HG02981 (cell line): Measurements from ENCODE around the gene TXNRD2.

Source experiments
- ATAC-seq: cut with Tn5 transposase; IDR thresholded peaks from one replicate; pipeline ENCODE4 v1.9.1; 2021; ENCODE audit warnings: mild to moderate bottlenecking, moderate library complexity; ENCODE audit not compliant: unreplicated experiment

The TXNRD2 gene

DNA sequence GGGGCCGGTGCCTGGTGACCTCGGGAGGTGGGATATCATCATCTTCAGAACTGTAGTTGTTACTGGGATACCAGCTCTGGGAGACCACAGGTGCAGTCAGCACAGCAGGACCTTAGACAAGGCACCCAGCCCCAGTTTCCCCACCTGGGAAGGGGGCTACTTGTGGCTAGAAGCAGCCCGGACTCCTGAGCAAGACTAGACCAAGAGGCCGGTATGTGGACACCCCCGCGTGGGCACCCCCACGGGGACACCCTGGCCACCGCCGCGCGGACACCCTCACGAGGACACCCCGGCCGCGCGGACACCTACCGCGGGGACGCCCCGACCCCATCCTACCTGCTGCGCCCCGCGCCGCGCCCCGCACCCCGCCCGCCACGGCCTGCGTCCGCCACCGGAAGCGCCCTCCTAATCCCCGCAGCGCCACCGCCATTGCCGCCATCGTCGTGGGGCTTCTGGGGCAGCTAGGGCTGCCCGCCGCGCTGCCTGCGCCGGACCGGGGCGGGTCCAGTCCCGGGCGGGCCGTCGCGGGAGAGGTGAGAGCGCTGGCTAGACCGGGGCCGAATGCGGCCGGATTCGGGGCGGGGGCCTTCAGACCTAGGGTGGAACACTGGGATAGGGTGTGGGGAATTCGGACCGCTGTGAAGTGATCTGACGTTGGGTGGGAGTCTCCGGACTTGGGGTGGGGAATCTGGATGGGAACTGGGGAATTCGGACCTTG lies at the start of gene TXNRD2, which contains the start of gene COMT:
TSS of gene TXNRD2 (minus strand) at position 454 of the 718 bp plus-strand sequence. CDS start at position 439, 15 bp downstream.
TSS of gene COMT (plus strand) at position 408 of the 718 bp plus-strand sequence. CDS start 20,755 bp downstream, outside the sequence.
- ATAC-seq = peak; percentile 68

DNA sequence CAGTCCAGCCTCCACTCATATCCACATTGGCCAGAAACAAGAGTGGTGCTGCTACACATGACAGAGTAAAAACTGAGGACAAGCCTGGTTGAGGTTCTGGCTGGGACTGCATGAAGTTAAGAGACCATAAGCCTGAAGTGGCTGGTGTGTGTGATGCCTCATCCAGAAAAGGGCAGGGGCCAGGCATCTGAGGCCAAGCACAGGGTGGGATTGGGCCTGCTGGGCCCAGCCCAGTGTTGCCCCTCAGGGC lies 49.7 kb upstream of the TXNRD2 start:
- ATAC-seq = no peak

DNA sequence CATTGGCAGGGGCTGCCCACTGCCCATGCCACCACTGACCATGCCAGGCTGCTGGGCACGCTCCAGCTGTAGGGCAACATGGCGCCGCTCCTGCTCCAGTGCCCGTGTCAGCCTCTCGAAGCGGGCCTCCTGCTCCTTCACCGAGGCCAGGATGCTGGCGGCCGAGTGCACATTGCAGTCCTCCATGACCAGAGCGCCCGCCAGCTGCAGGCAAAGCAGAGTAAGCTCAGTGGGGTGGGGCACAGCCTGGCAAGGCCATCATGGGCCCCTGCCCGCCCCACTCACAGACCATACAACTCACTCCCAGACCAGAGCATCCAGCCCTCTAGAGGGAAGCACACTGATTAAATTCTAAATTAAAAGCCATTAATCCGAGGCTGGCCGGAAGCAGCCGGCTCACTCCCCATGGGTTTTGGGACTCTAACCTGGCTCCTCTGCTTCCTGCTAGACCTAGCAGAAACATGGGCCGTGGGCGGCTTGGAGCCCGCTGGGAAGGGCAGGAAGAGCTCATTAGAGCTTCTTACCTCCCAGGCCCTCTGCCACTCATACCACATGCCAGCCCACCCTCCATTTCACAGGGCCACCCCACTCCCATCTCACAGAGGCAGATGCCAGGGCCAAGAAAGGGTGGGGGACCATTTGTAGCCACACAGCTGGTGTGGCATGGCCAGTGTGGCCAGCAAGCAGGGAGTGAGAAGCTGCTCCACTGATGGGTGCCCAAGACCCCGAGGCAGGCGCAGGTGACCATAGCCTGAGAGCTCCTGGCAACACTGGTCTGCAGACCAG lies 49.2 kb upstream of the TXNRD2 start:
- no peak for ATAC-seq

DNA sequence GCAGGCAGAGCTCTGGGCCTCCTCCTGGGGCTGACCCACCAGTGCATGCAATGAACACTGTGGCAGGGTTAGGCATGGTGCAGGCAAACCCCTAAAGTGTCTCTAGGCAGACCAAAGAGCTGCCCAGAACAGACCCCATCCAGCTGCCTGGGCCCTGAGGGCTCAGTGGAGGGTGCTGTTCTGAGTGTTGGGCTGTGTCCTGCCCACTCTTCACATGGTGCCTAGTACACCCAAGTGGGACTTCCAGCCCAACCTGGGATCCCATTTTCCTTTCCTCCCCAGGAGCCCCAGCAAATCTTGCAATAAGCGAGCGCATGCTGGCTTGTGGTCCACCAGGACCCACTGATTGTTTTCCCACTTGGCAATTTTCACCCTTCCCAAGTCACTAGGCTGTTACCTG lies 48.6 kb upstream of the TXNRD2 start:
- ATAC-seq = no peak

DNA sequence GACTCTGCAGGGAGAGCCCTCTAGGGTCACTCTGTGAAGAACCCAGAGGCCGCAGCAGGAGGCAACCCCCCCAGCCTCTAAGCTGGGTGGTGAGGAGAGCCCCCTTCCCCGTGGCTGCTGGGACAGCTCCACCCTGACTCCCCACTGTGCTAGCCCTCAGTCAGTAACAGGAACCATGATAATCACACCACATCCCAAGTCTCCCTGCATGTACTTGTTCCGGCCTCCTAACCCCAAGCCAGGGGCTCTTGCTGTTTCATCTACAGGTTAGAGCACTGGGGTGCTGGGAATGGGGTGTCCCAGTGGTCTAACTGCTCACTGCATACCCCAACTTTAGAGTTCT lies 48.1 kb upstream of the TXNRD2 start:
- no peak for ATAC-seq

DNA sequence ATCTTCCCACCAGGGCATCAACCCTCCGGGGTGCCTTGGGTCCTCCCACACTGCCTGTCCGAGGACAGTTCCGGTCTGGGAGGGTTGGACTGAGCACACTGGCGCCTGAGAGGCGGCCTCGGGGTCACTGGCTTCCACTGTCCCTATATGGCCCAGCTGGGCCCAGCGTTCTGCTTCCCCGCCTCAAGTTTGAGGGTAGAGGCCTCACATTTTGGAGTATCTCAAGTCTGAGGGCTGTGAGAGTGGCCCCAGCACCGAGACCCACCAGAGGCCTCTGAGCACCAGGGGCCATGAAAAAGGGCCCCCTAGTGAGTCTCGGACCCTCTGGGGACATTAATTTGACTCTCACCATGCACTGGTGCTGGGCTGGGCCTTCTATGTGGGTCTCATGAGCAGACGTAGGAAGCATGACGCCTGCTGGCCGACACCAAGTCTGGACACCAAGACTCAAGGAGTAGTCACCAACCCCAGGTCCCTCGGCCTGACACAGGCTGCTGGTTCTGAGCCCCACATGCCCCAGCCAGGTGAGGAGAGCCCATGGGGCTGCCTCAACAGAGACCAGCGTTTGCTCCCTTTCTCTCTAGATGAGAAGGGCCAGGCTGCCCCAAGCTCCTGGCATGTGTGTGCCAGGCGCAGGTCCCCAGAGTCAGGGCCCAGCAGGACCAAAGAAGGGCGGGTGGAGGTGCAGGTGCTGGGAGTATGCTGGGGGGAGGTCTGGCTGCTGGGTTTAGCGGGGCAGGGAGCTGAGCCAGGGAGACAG lies 47.5 kb upstream of the TXNRD2 start:
- no peak for ATAC-seq

DNA sequence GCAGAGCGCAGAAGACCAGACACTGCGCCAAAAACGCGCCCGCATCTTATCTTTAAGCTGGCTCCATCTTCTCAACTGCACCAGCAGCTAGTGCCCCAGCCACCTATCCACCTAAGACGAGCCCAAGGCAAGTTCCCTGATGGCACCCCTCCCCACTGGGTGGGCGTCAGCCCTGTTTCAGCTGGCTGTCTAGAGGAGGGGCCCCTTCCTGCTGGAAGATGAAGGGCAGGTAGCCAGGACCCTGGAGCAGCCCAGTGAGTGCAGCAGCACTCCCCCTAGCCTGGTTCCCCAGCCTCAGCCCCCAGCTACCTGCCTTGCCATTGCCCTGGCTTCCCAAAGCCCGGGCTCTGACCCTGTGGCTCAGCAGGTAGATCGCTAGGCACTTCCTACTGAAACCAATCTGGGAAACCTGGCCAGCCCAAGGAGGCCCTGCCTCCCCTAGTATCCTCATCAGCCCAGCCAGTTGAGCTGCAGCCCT lies 46.8 kb upstream of the TXNRD2 start:
- no peak for ATAC-seq

DNA sequence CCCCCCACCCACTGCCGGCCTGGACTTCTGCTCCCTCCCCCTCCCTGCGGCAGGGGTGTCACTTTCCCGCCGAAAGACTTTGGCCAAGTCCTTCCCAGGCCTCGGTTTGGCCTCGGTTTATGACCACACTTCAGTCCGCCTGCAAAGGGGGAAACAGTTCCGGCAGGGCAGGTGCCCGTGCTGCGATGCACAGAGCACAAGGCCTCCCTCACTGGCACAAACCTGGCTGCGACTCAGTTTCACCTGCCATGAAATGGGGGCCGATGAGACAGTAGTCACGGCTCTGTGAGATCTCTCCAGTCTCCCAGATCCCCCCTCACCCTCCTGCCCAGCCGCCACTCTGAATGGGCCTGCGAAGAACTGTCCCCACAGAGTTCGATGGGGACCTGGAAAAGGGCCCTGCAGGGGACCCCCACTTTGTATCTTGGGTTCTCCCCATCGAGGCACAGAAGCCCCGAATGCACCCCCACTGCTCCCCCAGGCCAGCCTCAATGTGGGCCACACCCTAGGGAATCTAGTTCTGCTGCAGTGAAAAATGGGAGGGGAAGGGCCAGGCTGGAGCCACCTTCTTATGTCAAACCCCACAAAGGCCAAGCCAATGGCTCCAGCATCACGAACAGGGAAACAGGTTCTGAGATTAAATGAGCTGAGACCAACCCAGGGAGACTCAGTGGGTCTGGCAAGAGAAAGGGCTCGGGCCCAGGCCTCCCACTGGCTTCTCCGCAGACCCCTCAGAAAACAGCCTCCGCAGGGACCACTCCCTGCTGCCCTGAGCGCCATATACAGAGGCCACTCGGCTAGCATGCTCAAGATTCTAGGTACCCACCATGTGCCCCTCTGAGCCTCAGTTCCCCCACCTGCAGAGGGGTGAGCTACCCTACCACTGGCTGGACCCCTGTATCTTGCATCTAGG lies 46.0 kb upstream of the TXNRD2 start:
- ATAC-seq = no peak

DNA sequence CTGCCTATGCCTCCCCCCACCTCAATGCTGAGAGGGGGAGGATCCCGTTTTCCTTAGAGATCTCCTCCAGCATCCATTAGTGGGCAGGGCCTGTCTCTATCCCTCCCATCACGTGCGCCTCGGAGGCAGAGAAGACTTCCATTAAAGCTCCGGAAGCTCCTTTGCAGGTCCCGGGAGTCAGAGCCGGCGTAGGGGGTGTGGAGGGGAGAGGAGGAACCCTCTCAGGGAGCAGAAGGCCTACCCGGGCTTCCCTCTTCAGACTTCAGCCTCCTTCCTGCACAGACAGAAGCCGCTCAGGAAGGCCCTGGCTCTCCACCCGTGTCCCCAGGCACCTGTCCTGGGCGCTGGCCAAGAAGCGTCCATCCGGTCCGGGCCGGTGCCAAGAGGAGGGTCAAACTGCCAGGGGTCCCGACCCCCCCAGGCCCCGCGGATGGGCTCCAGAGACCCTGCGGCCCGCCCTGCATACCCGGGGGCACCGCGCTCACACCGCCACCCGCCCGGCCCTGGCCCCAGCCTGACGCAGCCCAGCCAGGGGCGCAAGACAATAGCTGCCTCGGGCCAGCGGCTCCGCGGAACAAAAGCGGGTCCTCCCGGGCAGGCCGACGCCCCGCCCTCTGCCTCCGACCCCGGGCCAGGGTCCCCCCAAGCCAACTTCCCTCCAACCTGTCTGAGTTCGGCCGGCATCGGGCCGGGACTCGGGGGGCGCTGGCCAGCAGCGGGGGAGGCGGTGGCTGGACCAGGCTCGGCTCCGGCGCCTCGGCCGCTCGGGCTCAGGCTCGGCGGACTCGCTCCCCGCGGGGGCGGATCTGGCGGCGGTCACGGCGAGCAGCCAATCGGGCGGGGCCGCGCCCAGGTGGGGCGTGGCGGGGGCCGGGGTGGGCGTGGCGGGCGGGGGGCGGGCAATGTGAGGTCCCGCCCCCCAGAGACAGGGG lies 45.1 kb upstream of the TXNRD2 start:
- ATAC-seq = no peak

DNA sequence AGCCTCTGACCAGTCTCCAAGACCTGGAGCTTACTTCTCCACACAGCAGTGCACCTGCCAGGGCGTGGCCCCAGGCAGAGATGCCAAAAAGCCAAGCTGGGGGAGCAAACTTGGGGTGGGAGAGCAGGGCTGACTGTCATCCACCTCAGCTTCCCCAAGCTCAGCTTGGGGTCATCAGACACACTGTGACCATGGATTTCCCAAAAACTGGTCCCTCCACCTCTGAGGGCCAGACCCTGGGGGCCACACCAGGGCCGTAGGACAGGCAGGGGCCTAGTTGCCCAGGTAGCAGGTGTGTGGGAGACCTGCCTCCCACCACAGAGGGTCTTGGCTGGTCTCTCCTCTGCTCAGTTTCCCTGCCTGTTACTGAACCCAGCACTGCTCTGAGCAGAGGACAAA lies 44.4 kb upstream of the TXNRD2 start:
- ATAC-seq = no peak

DNA sequence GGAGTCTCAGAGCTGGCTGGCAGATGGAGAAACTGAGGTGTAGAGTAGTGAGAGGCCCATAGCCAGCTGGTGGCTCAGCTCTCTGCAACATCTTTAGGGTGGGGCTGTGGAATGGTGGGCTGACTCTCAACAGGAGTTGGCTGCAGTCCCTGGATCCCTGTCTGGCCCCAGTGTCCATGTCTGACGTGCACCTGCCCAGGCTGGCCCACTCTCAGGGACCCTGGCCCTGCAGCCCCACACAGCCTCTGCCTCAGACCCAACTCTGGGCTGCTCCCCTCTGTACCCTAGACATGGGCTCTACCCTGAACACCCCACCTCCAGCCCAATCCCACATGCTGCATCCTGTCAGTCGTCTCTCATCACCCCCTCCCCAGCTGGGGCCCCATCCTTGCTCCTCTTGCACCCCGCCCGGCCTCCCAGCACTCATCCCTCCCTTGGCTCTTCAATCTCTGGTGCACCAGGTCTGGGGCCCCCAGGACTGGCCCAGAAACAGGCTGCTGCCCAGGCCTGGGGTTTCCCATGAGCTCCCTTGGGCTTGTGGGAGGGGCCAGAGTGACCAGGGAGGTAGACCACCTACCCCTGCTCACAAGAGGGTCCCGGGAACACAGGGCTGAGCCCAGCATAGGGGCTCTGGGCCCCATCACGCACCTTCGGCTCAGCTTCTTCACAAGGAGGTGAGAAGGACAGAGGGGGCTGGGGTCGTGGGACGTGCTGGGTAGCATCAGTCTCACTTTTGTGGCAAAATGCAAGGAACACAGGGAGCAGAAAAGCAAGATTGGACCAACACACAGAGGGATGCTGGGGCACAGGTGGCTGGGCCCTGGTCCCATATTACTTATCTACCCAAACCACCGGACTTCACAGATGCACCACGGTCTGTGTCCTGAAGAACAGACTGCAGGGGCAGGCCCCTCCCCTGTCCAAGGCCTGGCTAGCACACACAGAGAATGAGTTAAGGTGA lies 43.5 kb upstream of the TXNRD2 start:
- ATAC-seq = no peak

DNA sequence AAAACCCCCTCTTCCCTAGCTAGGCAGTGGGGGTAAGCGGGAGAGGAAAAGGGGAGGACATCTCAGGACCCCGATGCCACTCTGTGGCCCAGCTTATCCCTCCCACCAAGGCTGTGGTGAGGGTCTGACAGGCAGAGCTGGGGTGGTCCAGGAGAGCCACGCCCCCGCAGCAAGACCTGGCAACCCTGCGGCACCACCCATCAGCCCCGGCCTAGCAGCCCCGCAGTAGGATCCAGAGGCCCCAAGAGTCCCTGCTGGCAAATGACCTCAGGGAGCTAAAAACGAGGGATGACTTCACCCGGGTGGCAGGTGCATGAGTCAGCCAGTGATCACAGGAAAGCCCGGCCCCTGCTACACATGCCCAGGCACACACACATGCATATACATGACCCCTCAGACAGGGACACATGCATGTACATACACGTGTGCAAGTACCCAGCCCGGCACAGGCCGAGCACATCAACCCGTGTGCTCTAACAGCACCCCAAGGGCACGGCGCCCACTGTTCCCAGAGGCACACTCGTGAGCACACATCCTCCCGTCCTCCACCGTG lies 42.7 kb upstream of the TXNRD2 start:
- ATAC-seq = no peak

DNA sequence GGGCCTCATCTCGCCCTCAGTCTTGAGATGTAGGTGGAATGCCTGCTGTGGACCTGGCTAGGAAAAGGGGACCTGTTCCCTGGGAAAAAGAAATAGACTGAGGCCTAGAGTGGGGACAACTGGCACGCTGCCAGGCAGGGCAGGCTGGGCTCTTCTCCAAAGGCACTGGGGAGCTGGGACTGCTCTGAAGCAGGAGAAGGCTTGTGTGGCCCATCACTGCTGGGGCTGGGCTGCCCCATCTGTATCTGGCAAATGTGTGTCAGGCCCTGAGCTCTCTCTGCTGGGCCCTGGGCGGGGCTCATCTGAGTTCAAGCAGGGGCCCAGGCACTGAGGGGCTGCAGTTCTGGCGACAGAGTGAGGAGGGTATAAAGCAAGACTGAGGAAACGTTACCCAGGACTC lies 42.1 kb upstream of the TXNRD2 start:
- ATAC-seq = no peak

DNA sequence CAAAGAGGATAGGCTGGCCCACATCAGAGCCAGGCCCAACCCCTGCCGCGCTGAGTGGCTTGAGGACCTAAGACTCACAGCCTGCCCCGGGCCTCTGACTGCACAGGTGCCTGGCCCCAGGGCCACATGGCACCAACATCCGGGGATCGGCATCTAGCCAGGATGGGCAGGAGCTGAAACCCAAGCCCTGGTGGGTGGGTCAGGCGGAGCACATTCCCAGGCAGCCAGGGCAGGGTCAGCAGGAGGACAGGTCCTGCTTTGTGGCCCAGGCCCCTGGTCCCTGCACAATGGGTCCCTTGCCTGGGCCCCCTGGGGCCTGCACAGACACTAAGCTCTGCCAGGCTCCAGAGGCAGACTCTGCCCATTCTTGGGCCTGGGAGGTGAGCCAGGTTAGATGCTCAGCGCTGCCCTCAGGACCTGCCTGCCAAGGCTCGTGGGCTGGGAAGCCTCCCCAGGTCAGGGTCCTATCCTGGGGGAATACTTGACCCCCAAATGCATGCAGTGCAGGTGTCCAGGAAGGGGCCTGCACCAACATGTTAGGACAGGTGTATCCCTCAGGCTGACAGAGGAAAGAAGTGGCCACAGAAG lies 41.5 kb upstream of the TXNRD2 start:
- no peak for ATAC-seq

DNA sequence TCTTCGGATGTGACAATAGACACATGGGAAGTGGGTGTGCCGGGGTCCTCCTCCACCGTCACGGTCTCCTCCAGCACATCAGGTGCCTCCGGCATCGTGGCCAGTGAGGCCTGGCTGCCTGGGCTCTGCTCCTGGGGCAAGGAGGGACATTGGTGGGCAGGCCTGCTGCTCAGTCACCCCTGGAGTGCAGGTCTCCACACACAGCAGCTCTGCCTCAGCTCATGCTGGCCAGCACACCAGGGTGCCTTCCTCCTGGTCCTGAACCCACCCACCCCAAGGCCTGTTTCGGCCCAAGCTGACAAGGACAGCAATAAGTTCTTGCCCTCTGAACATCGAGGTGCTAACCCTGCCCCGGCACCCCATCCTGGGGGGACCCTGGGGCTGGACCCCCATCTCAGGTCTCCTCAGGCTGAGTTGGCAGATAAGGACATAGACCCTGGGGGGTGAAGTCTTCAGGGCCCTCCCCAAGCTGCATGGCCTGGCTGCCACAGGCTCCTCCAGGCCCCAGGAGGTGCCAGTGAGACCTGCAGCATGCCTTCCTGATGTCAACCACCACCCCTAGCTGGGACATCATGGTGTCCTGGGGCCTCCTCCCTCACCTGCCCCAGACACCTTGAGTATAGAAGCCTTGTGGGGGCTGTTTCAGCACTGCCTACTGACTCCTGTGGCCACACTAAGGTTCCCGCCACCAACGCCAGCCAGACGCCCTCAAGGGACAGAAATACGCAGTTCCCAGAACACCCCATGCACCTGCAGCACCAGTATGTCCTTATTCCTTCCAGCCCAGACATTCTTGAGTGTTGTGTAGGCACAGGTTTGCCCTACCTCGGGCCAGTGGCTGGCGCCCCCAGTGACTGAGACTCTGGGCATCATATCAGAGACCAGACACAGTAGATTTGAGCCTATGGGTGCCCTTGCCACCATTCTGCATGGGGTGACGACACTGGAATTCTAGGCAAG lies 40.6 kb upstream of the TXNRD2 start:
- ATAC-seq = no peak

DNA sequence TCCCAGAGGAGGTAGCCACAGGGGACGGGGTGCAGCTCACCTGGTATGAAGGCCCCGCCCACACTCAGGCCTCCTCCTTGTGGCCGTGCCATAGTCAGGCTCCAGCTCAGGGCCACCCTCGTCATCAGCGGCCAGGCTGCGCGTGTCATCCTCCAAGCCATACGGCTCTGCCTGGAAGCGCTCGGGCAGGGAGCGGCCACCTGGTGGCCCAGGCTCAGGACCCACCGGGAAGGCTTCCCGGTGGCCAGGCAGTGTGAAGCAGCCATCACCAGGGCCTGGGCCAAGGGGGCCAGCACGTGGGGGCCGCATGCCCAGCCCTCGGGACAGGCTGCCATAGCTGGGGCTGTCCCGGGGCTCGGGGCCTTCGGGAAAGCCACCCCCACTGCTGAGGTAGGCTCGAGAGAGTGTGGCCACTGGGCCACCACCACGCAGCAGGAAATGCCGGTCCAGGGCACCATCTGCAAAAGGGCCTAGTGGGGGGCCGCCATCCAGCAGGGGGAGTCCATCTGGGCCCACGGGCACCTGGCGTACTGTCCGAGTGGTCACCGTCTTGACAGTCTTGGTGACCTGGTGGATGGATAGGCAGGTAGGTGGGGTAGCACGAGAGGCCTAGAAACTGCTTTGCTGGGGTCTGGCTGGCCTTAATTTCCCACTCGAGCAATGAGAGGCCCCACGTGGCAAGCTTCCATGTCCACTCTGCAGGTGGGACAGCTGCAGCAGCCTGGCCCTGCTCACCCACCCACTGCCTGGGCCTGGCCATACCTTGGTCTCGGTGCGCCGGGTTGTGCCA lies 39.7 kb upstream of the TXNRD2 start:
- no peak for ATAC-seq
